Adrenal gland (tissue), 12 donors: ENCODE results near the gene ANO2. TPM values are rescaled to one million over a fixed set of nuclear protein-coding genes. Genes with fewer than 3 reads are reported as not detected.
"Not testable (repeated sequence)": the region's sequence is repeated elsewhere in the genome, so short reads cannot be mapped to it uniquely, and the experiment has no call there.

Experiments
- DNase-seq, 7 donors: peaks; one replicate each; pipeline ENCODE4 v3.0.0-alpha.2; 2019 to 2020
- H3K27ac ChIP-seq, 5 donors: fragments of 200-600 bp; sonication (generic) in 4 of 5; 1 replicate in 3 of 5; 2 replicates in 2 of 5; pipeline versions ENCODE4 v1.5.1 to v1.8.0; 2016 to 2020; ENCODE audit warnings: mild to moderate bottlenecking in 1 of 5
- H3K27me3 ChIP-seq: fragments of 200-600 bp; 2 replicates; pipeline ENCODE4 v1.8.0; 2021
- H3K36me3 ChIP-seq, 2 donors: fragments of 200-600 bp; replicated peaks in 1 of 2; 1 replicate in 1 of 2; 2 replicates in 1 of 2; pipeline versions ENCODE4 v1.5.1 to v1.8.0; 2018 to 2022
- H3K4me1 ChIP-seq, 2 donors: fragments of 200-600 bp; replicated peaks in 1 of 2; 1 replicate in 1 of 2; 2 replicates in 1 of 2; pipeline versions ENCODE4 v1.5.1 to v1.8.0; 2018 to 2021
- H3K4me3 ChIP-seq, 4 donors: fragments of 200-600 bp; sonication (generic) in 3 of 4; one replicate each; pipeline ENCODE4 v1.5.1; 2016 to 2018
- H3K9me3 ChIP-seq, 3 donors: fragments of 200-600 bp; sonication (generic) in 1 of 3; replicated peaks in 1 of 3; 1 replicate in 2 of 3; 2 replicates in 1 of 3; pipeline versions ENCODE4 v1.5.1 to v1.8.0; 2016 to 2021
- POLR2A ChIP-seq, 2 donors: fragments of 450-650 bp; IDR thresholded peaks; one replicate each; pipeline ENCODE4 v1.6.1; 2017; ENCODE audit warnings: antibody characterized with exemption in 2 of 2, mild to moderate bottlenecking in 2 of 2, moderate library complexity in 1 of 2
- WGBS, 4 donors: extraction: QIAGEN DNeasy Blood & Tissue Kit in 2 of 4; methylation state at CpG; one replicate each; pipeline versions ENCODE4 v1.1.5 to v1.1.7; 2013 to 2017; 5-methylcytosine and 5-hydroxymethylcytosine counted together
- intact Hi-C, 2 donors: fragments of 100-400 bp; cut with DNase I; formaldehyde crosslinking; loops; one replicate each; pipeline versions ENCODE4 v1.14.1 to v1.15.0; 2022 to 2023
- polyA plus RNA-seq, 3 donors: library from polyadenylated mRNA; stranded (reverse); fragments of 200-250 nt in 2 of 3; fragments of 350-450 nt in 1 of 3; fragmentation: Illumina TruSeq in 1 of 3; extraction: RNeasy Lipid Tissue Mini Kit (QIAGEN cat#74804) in 1 of 3; gene quantifications; one replicate each; pipeline ENCODE4 v1.2.3, GENCODE V29; 2013 to 2014
- total RNA-seq, 9 donors: library from RNA; depleted of rRNA in 4 of 9; stranded (reverse); fragments of >200 nt in 4 of 9; fragments of 120-200 nt in 1 of 9; fragmentation: NEBNext Ultra II Directional in 1 of 9; extraction: Animal tissue kit (Norgen Biotek cat#: 25700) in 1 of 9; gene quantifications; one replicate each; pipeline versions ENCODE4 v1.1.0 to v1.2.4, GENCODE V29; 2013 to 2023
- TF ChIP-seq, protein P1 (sequence below), 6 experiments: fragments of 450-650 bp in 4 of 6; fragments of 200-600 bp in 2 of 6; sonication (generic) in 1 of 6; IDR thresholded peaks; 1 replicate in 5 of 6; 2 replicates in 1 of 6; pipeline versions ENCODE4 v1.5.1 to v1.8.0; 2016 to 2021; ENCODE audit warnings: antibody characterized with exemption in 6 of 6, mild to moderate bottlenecking in 2 of 6, moderate library complexity in 1 of 6
- donor health status: healthy with polysubstance abuse.
- donor health status: Bipolar disorder and iron deficiency.
- donor health status: DM: yes; HTN: yes; CAD: no.
- donor health status: DM: no; HTN: no; CAD: no.
- donor health status: DM: no; HTN: no; CAD: no.
- donor health status: DM: yes; HTN: yes; CAD: no.

ANO2 gene
- total and polyA plus RNA-seq, 12 donors: 0.17 to 1.8 (median 0.88) TPM; not detected in 1

DNA sequence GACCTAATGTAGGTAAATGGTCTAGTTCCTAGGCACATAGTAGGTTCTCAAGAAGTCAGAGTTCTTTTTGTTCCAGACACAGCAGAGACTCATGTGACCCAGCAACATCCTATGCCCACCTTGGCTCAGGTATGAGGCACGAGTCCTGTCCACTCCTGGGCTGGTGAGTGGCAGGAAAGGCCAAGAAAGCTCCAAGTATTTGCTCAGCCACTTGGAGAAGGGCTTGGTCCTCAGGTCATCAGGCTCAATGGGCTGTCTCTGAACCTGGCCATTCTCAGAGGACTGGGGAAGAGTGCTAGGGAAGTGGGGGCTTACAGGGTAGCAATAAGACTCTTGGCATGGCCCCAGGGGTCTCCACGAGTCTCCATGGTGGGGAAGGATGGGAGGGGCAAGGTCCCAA, 260.1 kb downstream of the ANO2 start:
- H3K36me3 ChIP-seq: no peaks in the 10 kb centered on the region
- intact Hi-C loops: no loop called here
- no peaks in the 10 kb centered on the region for H3K4me1 ChIP-seq
- 60 to 94% (median 79%) methylated on average over 2 of the region's 2 CpGs for WGBS, 4 donors
- TF ChIP-seq POLR2A (IDR thresholded peaks at IDR 0.05): no peak
- TF ChIP-seq, protein P1, sequence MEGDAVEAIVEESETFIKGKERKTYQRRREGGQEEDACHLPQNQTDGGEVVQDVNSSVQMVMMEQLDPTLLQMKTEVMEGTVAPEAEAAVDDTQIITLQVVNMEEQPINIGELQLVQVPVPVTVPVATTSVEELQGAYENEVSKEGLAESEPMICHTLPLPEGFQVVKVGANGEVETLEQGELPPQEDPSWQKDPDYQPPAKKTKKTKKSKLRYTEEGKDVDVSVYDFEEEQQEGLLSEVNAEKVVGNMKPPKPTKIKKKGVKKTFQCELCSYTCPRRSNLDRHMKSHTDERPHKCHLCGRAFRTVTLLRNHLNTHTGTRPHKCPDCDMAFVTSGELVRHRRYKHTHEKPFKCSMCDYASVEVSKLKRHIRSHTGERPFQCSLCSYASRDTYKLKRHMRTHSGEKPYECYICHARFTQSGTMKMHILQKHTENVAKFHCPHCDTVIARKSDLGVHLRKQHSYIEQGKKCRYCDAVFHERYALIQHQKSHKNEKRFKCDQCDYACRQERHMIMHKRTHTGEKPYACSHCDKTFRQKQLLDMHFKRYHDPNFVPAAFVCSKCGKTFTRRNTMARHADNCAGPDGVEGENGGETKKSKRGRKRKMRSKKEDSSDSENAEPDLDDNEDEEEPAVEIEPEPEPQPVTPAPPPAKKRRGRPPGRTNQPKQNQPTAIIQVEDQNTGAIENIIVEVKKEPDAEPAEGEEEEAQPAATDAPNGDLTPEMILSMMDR (IDR thresholded peaks at IDR 0.05): no peak
- H3K4me3 ChIP-seq: no peak overlapping the region
- H3K27ac ChIP-seq: no peak overlapping the region
- DNase-seq: no peak
- H3K9me3 ChIP-seq: no peaks in the 10 kb centered on the region
- no peaks in the 10 kb centered on the region for H3K27me3 ChIP-seq

DNA sequence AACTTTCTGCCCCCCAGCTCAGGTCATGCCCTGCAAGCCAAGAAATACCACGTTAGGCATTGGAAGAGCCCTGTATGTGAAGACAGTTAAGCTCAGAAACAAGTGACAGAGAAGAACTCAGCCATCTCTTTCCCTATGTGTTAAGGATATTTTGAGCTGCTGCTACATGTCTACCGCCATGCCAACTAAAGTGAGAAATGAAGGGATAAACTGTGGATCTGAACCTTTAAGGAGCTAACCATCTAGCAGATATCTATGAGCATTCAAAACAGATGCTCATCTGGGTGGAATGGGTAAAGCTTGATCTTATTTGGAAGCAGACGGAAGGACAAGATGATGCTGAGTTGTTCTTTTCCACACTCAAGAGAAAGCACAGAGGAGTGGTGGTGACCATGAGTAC, 262.5 kb downstream of the ANO2 start:
- no peaks in the 10 kb centered on the region for H3K36me3 ChIP-seq
- no peak for DNase-seq
- H3K27ac ChIP-seq: no peak overlapping the region
- H3K27me3 ChIP-seq: no peaks in the 10 kb centered on the region
- TF ChIP-seq POLR2A (IDR thresholded peaks at IDR 0.05): no peak
- TF ChIP-seq, protein P1 (IDR thresholded peaks at IDR 0.05): no peak
- 65 to 79% (median 70%) methylated on average over 3 of the region's 3 CpGs for WGBS, 4 donors
- H3K4me1 ChIP-seq: no peaks in the 10 kb centered on the region
- H3K9me3 ChIP-seq: no peaks in the 10 kb centered on the region
- intact Hi-C loops: no loop called here
- H3K4me3 ChIP-seq: no peak overlapping the region

DNA sequence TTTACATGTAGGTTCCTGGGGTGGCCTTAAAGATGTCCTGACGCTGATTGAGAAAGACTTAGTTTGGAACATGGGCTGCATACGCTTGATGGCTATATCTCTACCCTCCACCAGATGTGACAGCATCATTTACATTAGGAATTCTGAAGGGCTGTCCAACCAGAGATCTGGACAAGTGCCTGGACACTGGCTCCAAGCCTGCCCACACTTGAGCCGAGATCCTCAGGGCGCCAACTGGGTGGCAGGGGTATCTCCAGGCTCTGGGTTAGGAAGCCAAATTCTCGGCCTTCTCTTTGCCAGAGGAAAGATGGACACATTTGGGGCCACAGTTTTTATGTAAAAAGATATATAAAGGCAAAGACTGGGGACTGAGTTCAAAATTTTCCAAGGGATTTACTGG, 266.9 kb downstream of the ANO2 start:
- intact Hi-C loops: no loop called here
- TF ChIP-seq POLR2A (IDR thresholded peaks at IDR 0.05): no peak
- TF ChIP-seq, protein P1 (IDR thresholded peaks at IDR 0.05): no peak
- Histone ChIP-seq H3K9me3 (no peaks in the 10 kb centered on the region), H3K27ac (no peak overlapping the region), H3K27me3 (no peaks in the 10 kb centered on the region), H3K4me3 (no peak overlapping the region), H3K36me3 (no peaks in the 10 kb centered on the region), H3K4me1 (no peaks in the 10 kb centered on the region)
- no peak for DNase-seq
- WGBS, 4 donors: 62 to 68% (median 67%) methylated on average over 4 to 5 of the region's 5 CpGs

DNA sequence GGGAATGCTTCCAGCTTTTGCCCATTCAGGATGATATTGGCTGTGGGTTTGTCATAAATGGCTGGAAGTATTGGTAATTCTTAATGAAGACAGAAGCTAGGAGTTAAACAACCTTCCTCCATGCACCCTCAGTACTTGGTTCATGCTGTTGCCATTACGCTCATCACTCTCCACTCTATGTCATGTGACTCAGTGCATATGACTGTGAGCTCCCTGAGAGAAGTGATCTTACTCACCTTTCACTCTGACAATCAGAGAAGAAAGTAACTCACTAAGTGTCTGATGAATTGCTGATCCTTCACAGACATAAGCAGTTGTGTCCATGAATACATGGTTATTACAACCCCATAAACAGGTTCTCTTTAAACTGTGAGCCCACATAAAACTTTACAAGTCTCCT, 275.4 kb downstream of the ANO2 start:
- 71 to 91% (median 78%) methylated on average over 1 of the region's 1 CpG for WGBS, 4 donors
- H3K27ac ChIP-seq, H3K4me3 ChIP-seq, H3K27me3 ChIP-seq, DNase-seq, H3K36me3 ChIP-seq, intact Hi-C loops, H3K9me3 ChIP-seq, H3K4me1 ChIP-seq: not testable (repeated sequence)

DNA sequence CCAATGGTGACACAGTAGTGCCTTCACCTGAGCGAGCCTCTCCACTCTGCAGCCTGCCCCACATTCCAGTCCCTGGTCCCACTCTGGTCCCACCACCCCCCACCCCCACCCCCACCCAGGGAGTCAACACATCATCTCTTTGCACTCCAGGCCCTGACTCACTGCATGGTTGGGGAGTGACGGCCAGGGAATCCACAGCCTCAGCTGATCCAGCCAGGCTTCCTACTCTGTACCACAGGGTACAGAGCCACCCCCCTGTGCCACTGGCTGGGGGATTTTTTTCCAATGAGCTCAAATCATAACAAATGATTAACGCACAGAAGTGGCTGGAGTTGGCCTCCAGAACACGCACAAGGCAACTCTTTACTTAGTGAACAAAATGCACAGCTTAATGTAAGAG, 279.4 kb downstream of the ANO2 start:
- Histone ChIP-seq H3K27me3 (no peaks in the 10 kb centered on the region), H3K36me3 (no peaks in the 10 kb centered on the region), H3K27ac (no peak overlapping the region), H3K9me3 (no peaks in the 10 kb centered on the region), H3K4me3 (no peak overlapping the region), H3K4me1 (no peaks in the 10 kb centered on the region)
- intact Hi-C loops: no loop called here
- 70 to 80% (median 74%) methylated on average over 3 to 4 of the region's 4 CpGs for WGBS, 4 donors
- DNase-seq: no peak
- TF ChIP-seq, protein P1 (IDR thresholded peaks at IDR 0.05): no peak
- TF ChIP-seq POLR2A (IDR thresholded peaks at IDR 0.05): no peak
